Sciatic nerve (tissue), 2 donors: ENCODE measurements around the gene BPHL. TPM values are rescaled to one million over a fixed set of nuclear protein-coding genes. Genes with fewer than 3 reads are reported as not detected.
"Not testable (repeated sequence)": the region's sequence is repeated elsewhere in the genome, so short reads cannot be mapped to it uniquely, and the experiment has no call there.

Source experiments
- ATAC-seq: fragments of 200-7000 bp; cut with Tn5 transposase; one replicate; pipeline ENCODE4 v1.9.1; 2020; ENCODE audit warnings: mild to moderate bottlenecking, moderate library complexity
- DNase-seq: peaks from one replicate; pipeline ENCODE4 v3.0.0-alpha.2; 2020; ENCODE audit warnings: low spot score
- intact Hi-C: fragments of 100-400 bp; cut with DNase I; formaldehyde crosslinking; loops from one replicate; pipeline ENCODE4 v1.14.2; 2022
- total RNA-seq: library from RNA; stranded (reverse); fragmentation: NEBNext Ultra II Directional; extraction: Animal tissue kit (Norgen Biotek cat#: 25700); gene quantifications from one replicate; pipeline ENCODE4 v1.2.1, GENCODE V29; 2021
- donor health status: DM: no; HTN: no; CAD: no.
- donor health status: DM: no; HTN: no; CAD: no.

The BPHL gene
- total RNA-seq, 1 donor from 2014 or later: 15.7 TPM

GRCh38 chr6:3144571-3144970 lies 26.1 kb downstream of the BPHL start:
- no peak for ATAC-seq
- intact Hi-C loops: no loop called here

GRCh38 chr6:3147914-3148757 lies 29.6 kb downstream of the BPHL start:
- intact Hi-C loops: no loop called here
- no peak for ATAC-seq
- DNase-seq: no peak

More at GRCh38 chr6:3144571-3144970, 26.1 kb downstream of the BPHL start:
- no peak for DNase-seq

DNA sequence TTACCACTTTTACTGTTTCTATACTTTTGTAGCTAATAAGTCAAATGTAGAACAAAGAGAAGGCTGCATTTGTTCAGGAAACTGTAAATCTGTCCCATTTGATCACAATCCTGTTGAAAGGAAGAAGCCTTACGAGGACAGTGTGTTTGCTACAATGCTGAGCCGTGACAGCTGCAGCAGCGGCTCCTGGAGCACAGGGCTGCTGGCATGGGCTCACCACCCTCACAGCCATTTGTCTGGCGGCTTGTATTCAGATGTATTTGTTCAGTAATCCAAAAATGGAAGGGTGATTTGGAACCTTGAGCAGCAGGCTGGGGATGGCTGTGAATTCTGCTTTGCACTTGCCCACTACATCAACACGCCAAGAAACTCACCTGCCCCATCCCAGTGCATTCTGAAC lies 33.2 kb downstream of the BPHL start:
- ATAC-seq: no peak
- intact Hi-C loops: no loop called here
- DNase-seq: no peak

GRCh38 chr6:3152689-3153088 lies 34.2 kb downstream of the BPHL start:
- ATAC-seq (no peak), DNase-seq (no peak)
- intact Hi-C loops: no loop called here

GRCh38 chr6:3155416-3155815 lies 36.9 kb downstream of the BPHL start:
- ATAC-seq, DNase-seq, intact Hi-C loops: not testable (repeated sequence)

DNA sequence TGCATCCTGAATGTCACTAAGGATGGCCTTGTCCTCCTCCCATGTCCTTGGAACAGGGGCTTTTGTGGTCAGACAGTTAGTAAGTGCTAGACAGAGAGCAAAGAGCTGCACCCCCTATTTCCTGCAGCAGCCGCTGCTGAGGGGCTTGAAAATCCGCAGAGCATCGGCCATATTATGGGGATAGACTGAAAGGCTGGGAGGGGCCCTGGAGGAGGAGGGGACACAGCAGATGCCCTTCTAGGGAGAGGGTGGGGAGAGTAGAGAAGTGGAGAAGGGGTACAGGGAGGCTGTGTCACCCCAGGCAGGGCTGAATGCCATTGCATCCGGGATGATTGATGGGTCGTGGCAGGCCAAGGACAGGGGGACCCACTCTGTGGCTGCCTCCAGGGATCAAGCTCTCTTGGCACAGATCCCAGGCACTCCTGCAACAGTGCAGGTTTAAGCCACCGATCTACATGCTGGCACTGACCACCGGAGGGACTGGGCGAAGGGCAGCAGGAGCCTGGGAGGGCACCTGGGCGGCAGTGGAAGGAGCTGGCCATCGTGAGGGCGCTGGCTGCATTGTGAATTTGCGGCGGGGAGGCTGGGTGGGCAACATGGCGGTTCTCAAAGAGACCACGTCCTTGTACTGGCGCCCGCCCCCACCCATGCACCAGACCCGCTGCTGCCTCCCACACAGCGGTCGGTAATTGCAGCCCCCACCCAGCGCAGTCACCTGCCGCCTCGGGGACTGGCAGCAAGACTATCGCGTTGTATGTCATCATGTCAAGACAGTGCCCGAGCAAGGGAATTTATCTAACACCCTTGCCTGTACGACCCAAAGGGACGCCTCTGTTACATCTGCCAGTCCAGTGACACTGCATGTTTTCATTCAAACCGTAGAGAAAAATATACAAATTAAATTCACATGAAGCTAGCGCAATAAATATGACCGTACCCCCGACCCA lies 37.9 kb downstream of the BPHL start:
- intact Hi-C loops, DNase-seq: not testable (repeated sequence)
- peak; percentile 24 for ATAC-seq

DNA sequence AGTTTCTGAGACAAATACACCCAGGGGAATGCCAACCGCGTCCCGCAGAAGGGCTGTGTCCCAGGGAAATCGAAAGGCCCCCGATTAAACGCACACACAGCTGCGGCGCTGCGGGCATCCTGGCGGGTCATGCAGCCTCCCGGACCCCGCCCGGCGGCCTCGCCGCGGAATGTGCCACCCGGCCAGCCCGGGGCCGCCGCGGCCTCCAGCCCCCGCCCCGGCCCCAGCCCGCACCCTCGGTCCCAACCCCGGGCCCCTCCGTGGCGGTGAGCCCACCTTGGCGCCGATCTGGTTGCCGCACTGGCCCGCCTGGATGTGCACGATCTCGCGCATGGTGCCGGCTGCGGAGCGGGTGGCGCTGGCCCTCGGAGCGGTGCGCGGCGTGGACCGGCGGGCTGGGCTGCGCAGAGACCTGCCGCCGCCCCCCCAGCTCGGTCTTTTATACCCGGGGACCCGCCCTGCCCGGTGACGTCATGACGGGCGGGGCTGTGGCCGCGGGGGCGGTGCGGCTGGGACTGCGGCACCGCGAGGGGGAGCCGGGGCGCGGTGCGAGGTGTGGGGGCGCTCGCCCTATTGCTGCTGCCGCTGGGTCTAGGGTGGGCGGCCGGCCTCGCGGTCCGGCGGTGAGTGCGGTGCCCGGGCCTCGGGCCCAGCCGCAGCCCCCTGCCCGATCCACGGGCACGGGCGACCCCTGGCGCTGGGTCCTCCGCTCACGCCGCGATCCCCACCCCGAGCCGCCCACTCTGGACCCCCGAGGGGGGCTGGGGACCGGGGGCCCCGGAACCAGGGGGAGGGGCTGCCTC lies 38.8 kb downstream of the BPHL start, which contains the start of gene TUBB2A:
TSS of gene TUBB2A (minus strand) at position 414 of the 803 bp plus-strand sequence. CDS start at position 333, 81 bp downstream.
- intact Hi-C loops: no loop called here
- ATAC-seq (peak; percentile 86), DNase-seq (peak; percentile 94)

GRCh38 chr6:3159805-3160781 lies 41.6 kb downstream of the BPHL start:
- DNase-seq: no peak
- intact Hi-C loops: loop anchor here (10.0 kb wide), 1 partner anchor 95 kb away; the partner anchor contains the start of gene PSMG4
- ATAC-seq: no peak

DNA sequence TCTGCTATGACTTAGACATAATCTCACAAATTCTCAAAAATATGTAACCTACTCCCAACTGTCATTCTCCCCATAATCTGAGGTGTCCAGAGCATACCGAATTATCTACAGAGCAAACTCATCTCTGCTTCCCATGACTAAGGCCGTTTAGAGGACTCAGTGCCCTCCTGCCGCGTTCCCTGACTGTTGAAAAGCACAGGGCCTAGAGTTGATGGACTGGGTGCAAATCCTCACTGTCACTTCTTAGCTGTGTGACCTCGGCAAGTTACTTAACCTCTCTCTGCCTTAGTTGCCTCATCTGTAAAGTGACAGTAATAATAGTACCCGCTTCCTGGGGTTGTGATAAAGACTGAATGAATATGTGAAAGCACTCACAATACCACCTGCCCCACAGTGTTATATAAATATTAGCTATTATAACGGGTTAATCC lies 43.6 kb downstream of the BPHL start:
- intact Hi-C loops: loop anchor here (10.0 kb wide), 1 partner anchor 93 kb away; the partner anchor contains the start of gene PSMG4
- ATAC-seq: no peak
- no peak for DNase-seq

DNA sequence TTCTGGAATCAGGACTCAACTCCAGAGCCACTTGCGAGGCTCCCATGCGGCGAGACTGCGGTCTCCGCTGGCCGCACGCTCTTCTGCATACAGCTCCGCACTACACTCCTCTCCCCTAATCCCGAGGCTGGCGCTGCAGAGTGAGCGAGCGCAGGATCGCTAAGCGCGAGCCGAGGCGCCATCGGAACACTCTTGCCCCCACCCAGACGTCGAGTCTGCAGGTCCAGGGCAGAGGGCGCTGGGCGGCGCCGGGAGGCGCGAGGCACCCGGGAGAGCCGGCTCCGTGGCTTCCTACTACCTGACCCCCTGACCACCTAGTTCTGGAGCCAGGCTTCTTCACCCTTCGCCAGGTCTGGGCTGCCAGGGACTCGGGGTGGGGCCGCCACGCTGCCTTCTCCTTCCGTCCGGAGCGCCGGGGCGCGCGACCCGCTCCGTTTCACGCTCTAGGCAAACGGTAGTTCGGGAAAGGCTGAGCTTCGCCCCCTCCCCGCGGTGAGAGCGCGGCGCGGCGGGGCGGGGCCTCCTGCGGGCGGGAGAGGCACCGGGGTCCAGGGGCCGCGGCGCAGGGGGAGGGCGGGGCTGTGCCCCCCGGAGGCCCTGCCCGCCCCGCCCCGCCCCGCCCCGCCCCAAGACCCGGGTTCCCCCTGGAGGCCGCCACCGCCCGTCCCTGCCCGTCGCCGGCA lies 44.2 kb downstream of the BPHL start:
- intact Hi-C loops: loop anchor here (10.0 kb wide), 1 partner anchor 92 kb away; the partner anchor contains the start of gene PSMG4
- DNase-seq (peak; percentile 80), ATAC-seq (peak; percentile 82)

- DNase-seq (no peak), ATAC-seq (no peak)
- intact Hi-C loops: loop anchor here (10.0 kb wide), 1 partner anchor 92 kb away; the partner anchor contains the start of gene PSMG4
Observed at GRCh38 chr6:3163248-3163594, 44.7 kb downstream of the BPHL start.

- intact Hi-C loops: loop anchor here (10.0 kb wide), 1 partner anchor 90 kb away; the partner anchor contains the start of gene PSMG4
- no peak for ATAC-seq
- no peak for DNase-seq
Observed at GRCh38 chr6:3164388-3164787, 45.9 kb downstream of the BPHL start.

DNA sequence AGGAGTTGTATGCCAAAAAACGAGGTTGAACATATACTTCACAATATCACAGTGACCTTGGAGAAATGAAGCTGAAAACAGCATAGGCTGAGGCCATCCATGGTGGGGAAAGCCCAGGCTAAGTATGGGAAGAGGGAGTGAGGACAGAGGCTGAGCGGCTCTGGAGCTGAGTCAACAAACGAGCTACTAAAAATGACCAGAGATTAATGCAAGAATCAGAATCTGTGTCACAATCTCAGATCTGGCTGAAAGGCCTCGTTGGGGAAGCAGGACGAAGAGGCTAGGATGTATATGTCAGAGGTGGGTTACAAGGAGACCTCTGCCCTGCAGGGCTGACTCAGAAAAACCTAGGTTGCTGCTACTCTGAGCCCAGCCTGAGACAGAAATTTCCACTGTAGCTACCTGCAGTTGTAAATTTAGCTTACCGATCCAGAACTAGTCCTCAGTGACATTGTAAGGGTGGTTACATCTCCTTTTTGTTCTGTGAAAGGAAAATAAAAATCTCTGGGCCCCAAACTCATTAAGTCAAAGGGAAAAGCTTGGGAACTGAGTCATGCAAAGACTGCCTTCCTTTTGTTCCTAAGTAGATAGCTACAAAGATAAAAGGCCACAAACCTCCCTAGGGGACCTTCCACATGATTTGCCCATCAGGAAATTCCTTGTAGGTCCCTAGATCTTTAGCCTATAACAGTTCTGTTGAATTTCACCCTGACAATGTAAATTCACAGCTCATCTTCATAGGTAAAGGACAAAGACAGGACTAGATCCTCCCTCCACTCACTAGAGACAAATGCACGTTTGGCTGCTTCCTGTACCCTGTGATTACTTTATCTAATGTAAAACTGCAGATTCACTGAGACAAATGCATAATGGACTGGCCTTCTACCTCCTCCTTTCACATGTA lies 47.4 kb downstream of the BPHL start:
- ATAC-seq (no peak), DNase-seq (no peak)
- intact Hi-C loops: loop anchor here (10.0 kb wide), 1 partner anchor 89 kb away; the partner anchor contains the start of gene PSMG4

GRCh38 chr6:3166535-3167225 lies 48.2 kb downstream of the BPHL start:
- not testable (repeated sequence) for DNase-seq, ATAC-seq
- intact Hi-C loops: loop anchor here (10.0 kb wide), 1 partner anchor 88 kb away; the partner anchor contains the start of gene PSMG4

DNA sequence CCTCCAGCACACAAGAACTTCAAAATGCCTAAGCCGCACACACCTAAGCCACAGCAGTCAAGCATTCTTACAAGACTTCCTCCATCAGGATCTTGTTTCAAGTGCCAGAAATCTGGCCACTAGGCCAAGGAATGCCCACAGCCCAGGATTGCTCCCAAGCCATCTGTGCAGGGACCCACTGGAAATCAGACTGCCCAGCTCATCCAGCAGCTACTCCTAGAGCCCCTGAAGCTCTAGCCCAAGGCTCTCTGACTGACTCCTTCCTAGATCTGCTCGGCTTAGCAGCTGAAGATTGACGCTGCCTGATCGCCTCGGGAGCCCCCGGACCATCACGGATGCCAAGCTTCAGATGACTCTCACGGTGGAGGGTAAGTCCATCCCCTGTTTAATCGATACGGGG lies 49.5 kb downstream of the BPHL start:
- DNase-seq, ATAC-seq: not testable (repeated sequence)
- intact Hi-C loops: loop anchor here (10.0 kb wide), 1 partner anchor 87 kb away; the partner anchor contains the start of gene PSMG4
